Mesodermal cell (in vitro differentiated cells): ENCODE results near the gene TANGO6.

Experiments used
- H3K27ac ChIP-seq: 2 replicates; pipeline ENCODE4 v1.7.0; 2013; ENCODE audit warnings: mild to moderate bottlenecking, low read depth, low read length, moderate library complexity; ENCODE audit not compliant: severe bottlenecking
- H3K36me3 ChIP-seq: 2 replicates; pipeline ENCODE4 v1.7.1; 2013; ENCODE audit warnings: mild to moderate bottlenecking, low read length, moderate library complexity; ENCODE audit not compliant: control insufficient read depth, insufficient read depth
- H3K4me1 ChIP-seq: one replicate; pipeline ENCODE4 v1.7.1; 2013; ENCODE audit warnings: mild to moderate bottlenecking, low read length; ENCODE audit not compliant: insufficient read depth, control insufficient read depth, poor library complexity, severe bottlenecking
- H3K4me3 ChIP-seq: 2 replicates; pipeline ENCODE4 v1.7.0; 2013; ENCODE audit warnings: low read length, control low read depth, mild to moderate bottlenecking; ENCODE audit not compliant: insufficient read depth, poor library complexity, severe bottlenecking; ENCODE audit errors: extremely low read depth
- H3K9me3 ChIP-seq: 2 replicates; pipeline ENCODE4 v1.7.1; 2013; ENCODE audit warnings: mild to moderate bottlenecking, low read length, moderate library complexity; ENCODE audit not compliant: control insufficient read depth
- WGBS, 2 experiments: methylation state at CpG; one replicate each; pipeline ENCODE4 v1.1.5; 2013; ENCODE audit warnings: missing lambda C conversion rate in 2 of 2; ENCODE audit not compliant: insufficient coverage in 2 of 2; 5-methylcytosine and 5-hydroxymethylcytosine counted together

TANGO6 gene

DNA sequence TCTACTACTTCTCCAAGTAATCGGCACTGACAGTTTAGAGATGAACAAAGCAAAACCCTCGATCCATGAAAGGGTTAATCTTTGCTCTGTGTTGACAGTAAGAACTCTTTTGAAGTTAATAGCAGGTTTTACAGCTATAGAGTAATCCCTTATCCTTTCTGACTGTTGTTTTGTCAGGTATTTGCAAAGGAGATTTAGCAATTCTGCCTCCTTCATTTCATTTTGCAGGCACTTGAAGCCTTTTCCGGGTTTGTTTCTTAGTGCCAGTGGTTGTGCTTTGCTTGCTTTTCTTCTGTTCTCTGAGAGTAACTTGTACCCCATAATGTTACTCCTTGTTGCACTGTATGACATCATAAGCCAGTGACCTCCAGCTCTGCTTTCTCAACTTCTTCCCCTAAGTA is 64.5 kb downstream of the TANGO6 start:
- Histone ChIP-seq H3K4me3 (no peak overlapping the region), H3K27ac (no peak overlapping the region)
- WGBS, 2 experiments = 38% methylated on average over 1 of the region's 3 CpGs; no CpG with 5 or more reads in 1 of the 2 experiments

DNA sequence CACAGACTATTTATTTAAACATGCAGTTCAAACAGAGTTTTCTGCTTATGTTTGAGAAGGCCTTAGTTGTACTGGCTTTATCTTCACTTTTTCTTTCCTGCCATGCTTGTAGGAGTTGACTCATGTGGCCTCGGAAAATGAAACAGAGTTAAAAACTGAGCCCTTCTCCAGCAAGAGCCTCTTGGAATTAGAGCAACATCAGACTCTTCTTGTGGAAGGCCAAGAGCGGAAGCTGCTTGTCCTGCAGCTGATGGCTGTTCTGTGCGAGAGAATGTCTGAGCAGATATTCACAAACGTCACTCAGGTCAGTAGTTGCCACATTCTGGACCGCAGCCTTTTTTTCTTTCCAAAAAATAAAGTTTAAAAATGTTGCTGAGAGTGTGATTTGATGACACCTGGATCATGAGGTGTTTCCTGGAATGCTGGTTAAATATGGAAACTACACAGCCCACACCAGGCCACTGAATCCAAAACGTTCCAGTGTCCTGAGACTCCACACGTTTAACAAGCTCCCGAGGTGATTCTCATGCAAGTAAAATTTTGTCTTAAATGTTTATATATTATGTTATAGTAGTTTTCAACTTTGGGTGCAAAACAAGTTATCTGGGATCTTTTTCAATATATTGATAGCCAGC is 65.9 kb downstream of the TANGO6 start:
- H3K4me3 ChIP-seq = no peak overlapping the region
- 92 to 94% methylated on average over 4 to 6 of the region's 8 CpGs for WGBS, 2 experiments
- H3K27ac ChIP-seq = no peak overlapping the region

More for the DNA sequence above, 64.5 kb downstream of the TANGO6 start:
- Histone ChIP-seq H3K4me1 (no peaks in the 10 kb centered on the region), H3K9me3 (no peaks in the 10 kb centered on the region), H3K36me3 (peaks cover 3% of the 10 kb centered on the region)

DNA sequence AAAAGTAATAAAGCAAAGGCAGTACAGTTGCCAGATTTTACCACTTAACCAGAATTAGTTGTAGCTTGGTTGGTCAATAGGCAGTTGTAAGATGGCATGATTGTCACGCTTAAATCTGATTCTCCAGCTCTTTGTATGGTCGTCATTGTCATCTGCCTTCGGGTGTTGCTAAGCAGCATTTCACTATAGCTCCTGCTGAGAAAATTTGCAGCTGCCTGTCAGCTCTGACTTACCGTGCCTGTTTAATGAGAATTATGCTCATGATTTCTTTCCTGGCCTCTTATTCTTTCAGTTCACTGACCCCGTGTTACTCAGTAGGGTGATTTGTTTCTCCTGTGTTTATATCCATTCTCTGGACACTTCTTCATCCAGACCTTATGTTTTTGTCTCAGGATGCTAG is 66.7 kb downstream of the TANGO6 start:
- H3K4me3 ChIP-seq = no peak overlapping the region
- H3K9me3 ChIP-seq = no peaks in the 10 kb centered on the region
- peaks cover 3% of the 10 kb centered on the region for H3K36me3 ChIP-seq
- no peaks in the 10 kb centered on the region for H3K4me1 ChIP-seq
- 56 to 57% methylated on average over 4 of the region's 5 CpGs for WGBS, 2 experiments
- H3K27ac ChIP-seq = no peak overlapping the region

More for the DNA sequence above, 65.9 kb downstream of the TANGO6 start:
- Histone ChIP-seq H3K4me1 (no peaks in the 10 kb centered on the region), H3K36me3 (peaks cover 3% of the 10 kb centered on the region), H3K9me3 (no peaks in the 10 kb centered on the region)

DNA sequence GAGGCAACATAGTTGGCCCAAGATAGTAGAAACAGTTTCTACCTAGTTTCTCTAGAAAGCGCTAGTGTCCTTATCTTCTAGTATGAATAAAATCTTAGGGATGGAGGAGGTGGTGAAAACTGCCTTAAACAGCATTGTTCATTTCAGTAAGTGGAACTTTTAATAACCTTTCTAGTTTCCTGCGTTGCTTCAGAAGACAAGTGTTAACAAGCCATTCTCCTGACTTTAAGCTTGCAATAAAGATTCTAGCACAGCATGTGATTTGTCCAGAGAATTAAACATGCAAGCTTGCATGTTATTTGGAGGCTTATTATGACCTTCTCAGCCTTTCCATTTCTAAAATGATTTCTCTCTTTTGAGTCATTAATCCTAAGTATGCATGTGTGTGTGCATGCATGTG is 72.3 kb downstream of the TANGO6 start:
- H3K9me3 ChIP-seq = no peaks in the 10 kb centered on the region
- 100% methylated on average over 1 of the region's 2 CpGs; no CpG with 5 or more reads in 1 of the 2 experiments for WGBS, 2 experiments
- H3K4me3 ChIP-seq = no peak overlapping the region
- H3K4me1 ChIP-seq = no peaks in the 10 kb centered on the region
- no peak overlapping the region for H3K27ac ChIP-seq
- H3K36me3 ChIP-seq = peaks cover 3% of the 10 kb centered on the region

DNA sequence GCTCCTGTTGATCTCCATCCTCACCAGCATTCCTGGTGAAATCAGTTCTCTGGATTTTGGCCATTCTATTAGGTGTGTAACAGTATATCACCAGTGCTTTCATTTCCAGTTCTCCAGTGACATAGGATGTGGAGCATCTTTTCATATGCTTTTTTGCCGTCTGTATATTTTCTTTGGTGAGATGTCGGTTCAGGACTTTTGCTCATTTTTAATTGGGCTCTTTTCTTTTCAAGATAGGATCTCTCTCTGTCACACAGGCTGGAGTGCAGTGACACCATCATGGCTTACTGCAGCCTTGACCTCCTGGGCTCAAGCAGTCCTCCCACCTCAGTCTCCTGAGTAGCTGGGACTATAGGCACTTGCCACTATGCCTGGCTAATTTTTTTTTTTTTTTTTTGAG is 74.2 kb downstream of the TANGO6 start:
- 100% methylated on average over 1 of the region's 2 CpGs; no CpG with 5 or more reads in 1 of the 2 experiments for WGBS, 2 experiments
- H3K9me3 ChIP-seq = no peaks in the 10 kb centered on the region
- no peak overlapping the region for H3K27ac ChIP-seq
- no peak overlapping the region for H3K4me3 ChIP-seq
- no peaks in the 10 kb centered on the region for H3K36me3 ChIP-seq
- no peaks in the 10 kb centered on the region for H3K4me1 ChIP-seq

DNA sequence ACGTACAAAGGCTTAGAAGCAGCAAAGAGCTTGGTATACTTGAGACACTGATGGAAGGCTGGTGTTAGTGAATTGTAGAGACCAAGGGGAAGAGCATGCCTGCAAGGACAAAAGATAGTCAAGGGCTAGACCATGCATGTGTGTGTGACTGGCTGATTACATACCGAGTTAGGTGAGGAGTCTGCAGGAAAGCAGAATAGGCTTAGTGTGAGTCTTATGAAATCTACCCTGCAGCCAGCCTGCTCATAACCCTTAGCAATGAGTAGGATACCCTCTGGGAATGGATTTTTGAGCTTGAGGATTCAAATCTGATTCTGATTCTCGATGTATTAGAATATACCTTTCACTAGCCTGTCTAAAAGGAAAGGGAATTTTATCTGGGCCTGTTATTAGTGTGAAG is 77.0 kb downstream of the TANGO6 start:
- 94 to 100% methylated on average over 1 to 2 of the region's 3 CpGs for WGBS, 2 experiments
- H3K4me3 ChIP-seq = no peak overlapping the region
- H3K27ac ChIP-seq = no peak overlapping the region
- no peaks in the 10 kb centered on the region for H3K9me3 ChIP-seq
- H3K36me3 ChIP-seq = no peaks in the 10 kb centered on the region
- H3K4me1 ChIP-seq = no peaks in the 10 kb centered on the region

DNA sequence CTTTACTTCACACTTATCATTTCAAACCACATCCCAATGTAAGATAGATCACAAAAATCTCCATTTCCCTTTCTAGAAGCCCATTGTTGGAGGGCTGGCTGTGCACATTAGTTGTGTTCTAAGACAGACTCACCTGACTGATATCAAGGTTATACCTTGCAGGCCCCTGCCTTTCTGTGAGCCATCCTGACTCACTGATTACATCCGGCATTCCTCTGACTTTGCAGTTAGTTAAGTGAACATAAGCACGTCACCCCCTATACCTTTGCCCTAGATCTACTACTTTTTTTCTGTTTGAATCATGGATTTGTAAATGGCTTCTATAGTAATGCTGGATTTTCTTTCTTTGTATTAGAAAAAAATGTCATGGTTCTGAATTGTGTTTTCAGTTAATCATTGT is 78.3 kb downstream of the TANGO6 start:
- Histone ChIP-seq H3K9me3 (no peaks in the 10 kb centered on the region), H3K27ac (no peak overlapping the region)
- WGBS, 2 experiments = 100% methylated on average over 1 of the region's 2 CpGs; no CpG with 5 or more reads in 1 of the 2 experiments

DNA sequence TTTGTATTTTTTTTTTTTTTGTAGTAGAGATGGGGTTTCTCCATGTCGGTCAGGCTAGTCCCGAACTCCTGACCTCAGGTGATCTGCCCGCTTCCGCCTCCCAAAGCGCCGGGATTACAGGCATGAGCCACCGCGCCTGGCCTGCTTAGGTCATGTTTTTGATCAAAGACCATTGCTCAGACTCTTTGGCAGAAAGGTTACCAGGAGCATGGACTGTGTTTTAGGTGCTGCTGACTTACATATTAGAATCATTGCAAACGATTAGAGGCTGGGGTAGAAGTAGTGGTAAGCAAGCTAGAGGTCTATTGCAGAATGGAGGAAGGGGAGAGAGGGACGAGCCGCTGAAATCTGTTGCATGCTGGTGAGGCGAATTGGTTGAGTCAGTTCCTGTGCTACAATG is 79.8 kb downstream of the TANGO6 start:
- Histone ChIP-seq H3K27ac (no peak overlapping the region), H3K9me3 (no peaks in the 10 kb centered on the region), H3K4me3 (no peak overlapping the region), H3K36me3 (no peaks in the 10 kb centered on the region), H3K4me1 (no peaks in the 10 kb centered on the region)
- WGBS, 2 experiments = 85 to 93% methylated on average over 4 to 9 of the region's 12 CpGs

More for the DNA sequence above, 78.3 kb downstream of the TANGO6 start:
- Histone ChIP-seq H3K36me3 (no peaks in the 10 kb centered on the region), H3K4me1 (no peaks in the 10 kb centered on the region), H3K4me3 (no peak overlapping the region)

DNA sequence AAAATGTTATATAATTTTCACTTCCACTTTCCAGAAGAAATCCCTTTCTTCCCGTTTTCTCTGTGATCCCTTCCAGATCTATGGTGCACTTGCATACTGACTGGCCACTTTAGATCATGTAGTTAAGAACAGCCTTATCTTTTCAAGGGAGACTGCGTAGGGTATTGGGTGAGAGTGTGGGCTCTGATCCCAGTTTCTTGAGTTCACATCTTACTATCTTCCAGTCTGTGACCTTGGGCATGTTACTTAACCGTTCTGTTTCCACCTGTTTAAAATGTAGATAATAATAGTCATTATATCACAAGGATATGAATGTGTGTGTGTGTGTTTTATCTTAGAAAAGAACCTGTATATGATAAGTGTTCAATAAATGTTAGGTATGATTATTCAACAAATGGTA is 83.7 kb downstream of the TANGO6 start:
- H3K4me3 ChIP-seq = no peak overlapping the region
- H3K36me3 ChIP-seq = peaks cover 18% of the 10 kb centered on the region
- WGBS, 2 experiments = no CpG with 5 or more reads among the region's 3 CpGs
- H3K4me1 ChIP-seq = no peaks in the 10 kb centered on the region
- H3K9me3 ChIP-seq = no peaks in the 10 kb centered on the region
- H3K27ac ChIP-seq = no peak overlapping the region

DNA sequence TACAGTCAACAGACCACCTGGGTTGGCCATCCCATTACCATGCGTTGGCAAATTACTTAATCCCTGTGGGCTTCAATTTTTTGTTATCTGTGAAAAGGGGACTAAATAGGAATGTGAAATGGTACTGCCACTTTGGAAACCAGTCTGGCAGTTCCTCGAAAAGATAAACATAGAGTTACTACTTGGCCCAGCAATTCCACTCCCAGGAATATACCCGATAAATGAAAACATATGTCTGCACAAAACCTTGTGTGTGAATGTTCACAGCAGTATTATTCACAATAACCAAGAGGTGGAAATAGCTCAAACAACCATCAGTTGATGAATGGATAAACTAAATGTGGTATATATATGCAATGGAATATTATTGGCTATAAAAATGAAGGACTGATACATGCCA is 87.9 kb downstream of the TANGO6 start:
- H3K9me3 ChIP-seq = no peaks in the 10 kb centered on the region
- H3K27ac ChIP-seq = no peak overlapping the region
- H3K4me3 ChIP-seq = no peak overlapping the region
- peaks cover 29% of the 10 kb centered on the region for H3K36me3 ChIP-seq
- 100% methylated on average over 2 of the region's 3 CpGs; no CpG with 5 or more reads in 1 of the 2 experiments for WGBS, 2 experiments
- H3K4me1 ChIP-seq = no peaks in the 10 kb centered on the region

DNA sequence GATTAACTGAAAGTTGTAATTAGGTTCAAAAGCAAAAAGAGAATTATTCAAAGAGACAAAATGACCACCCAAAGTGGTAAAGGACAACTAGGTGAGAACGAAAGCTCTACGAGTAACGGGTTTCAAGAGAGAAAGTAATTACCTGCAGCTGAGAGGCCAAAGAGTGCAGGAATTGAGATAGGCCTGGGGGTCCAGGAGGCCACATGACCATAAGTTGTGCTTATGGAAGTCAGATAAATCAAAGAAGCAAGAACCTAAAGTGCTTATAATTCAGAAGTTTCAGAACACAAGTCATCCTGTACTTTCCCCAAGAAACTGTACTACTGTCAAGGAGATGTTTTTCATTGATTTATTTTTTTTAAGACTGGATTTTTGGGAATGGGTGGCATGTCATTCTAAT is 91.1 kb downstream of the TANGO6 start:
- no peak overlapping the region for H3K4me3 ChIP-seq
- WGBS, 2 experiments = 94 to 96% methylated on average over 3 of the region's 3 CpGs
- H3K36me3 ChIP-seq = peaks cover 22% of the 10 kb centered on the region
- no peak overlapping the region for H3K27ac ChIP-seq
- H3K4me1 ChIP-seq = no peaks in the 10 kb centered on the region
- H3K9me3 ChIP-seq = no peaks in the 10 kb centered on the region
